Mucosa of rectum (tissue), 2 donors: ENCODE measurements around the gene EEA1.

Source experiments
- H3K27ac ChIP-seq, 2 donors: one replicate each; pipeline ENCODE4 v1.7.0; 2013; ENCODE audit warnings: inconsistent platforms in 2 of 2, low read depth in 2 of 2, low read length in 2 of 2
- H3K27me3 ChIP-seq, 2 donors: one replicate each; pipeline ENCODE4 v1.7.0; 2013; ENCODE audit warnings: low read length in 2 of 2; ENCODE audit not compliant: control insufficient read depth in 2 of 2, insufficient read depth in 2 of 2
- H3K36me3 ChIP-seq, 2 donors: one replicate each; pipeline ENCODE4 v1.7.0; 2013; ENCODE audit warnings: low read length in 2 of 2; ENCODE audit not compliant: control insufficient read depth in 2 of 2, insufficient read depth in 2 of 2
- H3K4me1 ChIP-seq, 2 donors: one replicate each; pipeline ENCODE4 v1.7.0; 2013; ENCODE audit warnings: low read length in 2 of 2, mild to moderate bottlenecking in 1 of 2; ENCODE audit not compliant: control insufficient read depth in 2 of 2, insufficient read depth in 2 of 2
- H3K4me3 ChIP-seq, 2 donors: one replicate each; pipeline ENCODE4 v1.7.0; 2013; ENCODE audit warnings: low read length in 2 of 2
- H3K9ac ChIP-seq, 2 donors: one replicate each; pipeline ENCODE4 v1.7.0; 2013; ENCODE audit warnings: low read length in 2 of 2, low read depth in 1 of 2, mild to moderate bottlenecking in 1 of 2
- H3K9me3 ChIP-seq, 2 donors: one replicate each; pipeline ENCODE4 v1.7.0; 2013; ENCODE audit warnings: low read length in 2 of 2; ENCODE audit not compliant: control insufficient read depth in 2 of 2
- donor health status: healthy.
- donor health status: Normal muscosa, but diverticular disease.

The EEA1 gene

GRCh38 chr12:92863251-92863650 is 65.8 kb downstream of the EEA1 start:
- Histone ChIP-seq H3K27me3 (no peaks in the 10 kb centered on the region), H3K36me3 (peaks cover 0 to 8% of the 10 kb centered on the region in 2 donors), H3K9me3 (no peaks in the 10 kb centered on the region), H3K9ac (no peak overlapping the region), H3K27ac (no peak overlapping the region), H3K4me3 (no peak overlapping the region), H3K4me1 (peaks cover 2 to 5% of the 10 kb centered on the region in 2 donors)

DNA sequence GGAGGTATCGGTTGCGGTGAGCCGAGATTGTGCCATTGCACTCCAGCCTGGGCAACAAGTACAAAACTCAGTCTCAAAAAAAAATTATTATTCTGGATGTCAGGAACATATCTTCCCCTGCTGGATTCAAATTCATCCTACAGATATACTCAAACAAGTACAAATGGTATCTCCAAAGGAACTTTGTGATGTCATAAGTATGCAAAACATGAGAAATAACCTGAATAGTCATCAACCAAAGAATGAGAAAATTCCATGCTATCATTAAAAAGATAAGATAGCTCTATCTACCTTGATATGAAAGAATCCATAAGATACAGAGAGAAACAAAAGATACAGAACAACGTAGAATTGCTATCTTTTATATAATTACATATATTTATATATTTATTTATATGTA is 67.7 kb downstream of the EEA1 start:
- H3K36me3 ChIP-seq: peaks cover 2 to 11% of the 10 kb centered on the region in 2 donors
- H3K9me3 ChIP-seq: no peaks in the 10 kb centered on the region
- no peak overlapping the region for H3K9ac ChIP-seq
- H3K4me3 ChIP-seq: no peak overlapping the region
- no peak overlapping the region for H3K27ac ChIP-seq
- no peaks in the 10 kb centered on the region for H3K27me3 ChIP-seq
- peaks cover 2 to 5% of the 10 kb centered on the region in 2 donors for H3K4me1 ChIP-seq

GRCh38 chr12:92860521-92860920 is 68.6 kb downstream of the EEA1 start:
- Histone ChIP-seq H3K4me1 (peaks cover 2 to 5% of the 10 kb centered on the region in 2 donors), H3K36me3 (peaks cover 2 to 11% of the 10 kb centered on the region in 2 donors), H3K9ac (no peak overlapping the region), H3K27me3 (no peaks in the 10 kb centered on the region), H3K4me3 (no peak overlapping the region), H3K9me3 (no peaks in the 10 kb centered on the region), H3K27ac (no peak overlapping the region)

DNA sequence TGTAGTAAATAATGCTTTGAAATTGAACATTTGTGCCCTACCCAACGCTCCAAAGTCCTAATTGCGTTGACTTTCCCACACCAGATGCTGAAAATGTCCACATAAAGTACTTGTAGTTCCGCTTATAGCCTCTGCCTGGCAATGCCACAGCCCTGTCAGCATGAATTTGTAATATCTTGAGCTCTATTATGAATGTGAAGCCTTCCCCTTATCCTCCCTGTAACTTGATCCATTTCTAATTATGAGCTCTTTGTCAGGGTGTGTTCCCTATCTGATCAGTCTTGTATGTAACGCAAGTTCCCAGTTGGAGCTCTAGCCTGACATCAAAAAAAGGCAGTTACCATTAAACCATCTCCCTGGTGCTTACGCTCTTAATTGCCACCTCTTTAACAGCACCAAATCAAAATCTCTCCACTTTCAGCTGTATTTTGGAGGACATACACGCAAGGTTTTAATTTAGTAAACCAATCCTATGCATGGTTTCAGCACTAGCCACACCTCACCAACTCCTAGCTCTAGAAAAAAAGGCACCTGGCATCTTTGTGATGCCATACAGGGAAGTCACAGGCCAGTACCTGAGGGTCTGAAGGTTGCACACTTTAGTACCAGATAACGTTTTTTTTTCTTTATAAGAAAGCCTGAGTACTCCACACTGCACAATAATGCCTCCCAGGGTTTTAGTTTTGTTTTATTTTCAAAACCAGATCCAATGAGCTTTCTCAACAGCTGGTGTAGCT is 69.3 kb downstream of the EEA1 start:
- H3K4me3 ChIP-seq: no peak overlapping the region
- H3K9me3 ChIP-seq: no peaks in the 10 kb centered on the region
- H3K27ac ChIP-seq: peak overlapping the region in 1 of 2 donors; percentile 27
- H3K9ac ChIP-seq: no peak overlapping the region
- peaks cover 2 to 11% of the 10 kb centered on the region in 2 donors for H3K36me3 ChIP-seq
- H3K27me3 ChIP-seq: no peaks in the 10 kb centered on the region
- H3K4me1 ChIP-seq: peaks cover 2 to 5% of the 10 kb centered on the region in 2 donors

- no peaks in the 10 kb centered on the region for H3K27me3 ChIP-seq
These were observed 71.3 kb downstream of the EEA1 start for GRCh38 chr12:92857818-92858217.

DNA sequence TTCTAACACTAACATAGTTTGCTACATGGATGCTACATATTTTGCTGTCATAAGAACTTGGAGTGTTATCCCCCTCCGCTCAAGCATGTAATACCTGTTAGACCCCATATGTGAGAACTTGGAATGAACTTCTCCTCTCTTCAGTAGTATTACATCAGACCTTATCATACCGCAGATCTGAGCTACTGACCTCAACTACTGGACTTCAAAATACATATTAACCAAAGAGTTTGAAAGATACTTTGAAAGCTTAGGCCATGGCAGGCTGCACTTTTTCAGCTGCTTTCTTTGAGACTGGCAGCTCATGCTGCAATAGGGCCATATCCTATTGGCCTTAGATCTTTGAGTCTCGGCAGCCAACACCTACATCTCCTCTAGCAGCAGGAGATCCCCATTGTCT is 74.8 kb downstream of the EEA1 start:
- no peak overlapping the region for H3K4me3 ChIP-seq
- no peaks in the 10 kb centered on the region for H3K27me3 ChIP-seq
- H3K4me1 ChIP-seq: no peaks in the 10 kb centered on the region
- peaks cover 7 to 20% of the 10 kb centered on the region in 2 donors for H3K36me3 ChIP-seq
- no peak overlapping the region for H3K27ac ChIP-seq
- no peak overlapping the region for H3K9ac ChIP-seq
- H3K9me3 ChIP-seq: no peaks in the 10 kb centered on the region

More at GRCh38 chr12:92857818-92858217, 71.3 kb downstream of the EEA1 start:
- H3K4me1 ChIP-seq: peaks cover 2 to 5% of the 10 kb centered on the region in 2 donors
- peaks cover 5 to 7% of the 10 kb centered on the region in 2 donors for H3K36me3 ChIP-seq
- H3K9me3 ChIP-seq: no peaks in the 10 kb centered on the region
- no peak overlapping the region for H3K9ac ChIP-seq
- H3K27ac ChIP-seq: no peak overlapping the region
- H3K4me3 ChIP-seq: no peak overlapping the region

DNA sequence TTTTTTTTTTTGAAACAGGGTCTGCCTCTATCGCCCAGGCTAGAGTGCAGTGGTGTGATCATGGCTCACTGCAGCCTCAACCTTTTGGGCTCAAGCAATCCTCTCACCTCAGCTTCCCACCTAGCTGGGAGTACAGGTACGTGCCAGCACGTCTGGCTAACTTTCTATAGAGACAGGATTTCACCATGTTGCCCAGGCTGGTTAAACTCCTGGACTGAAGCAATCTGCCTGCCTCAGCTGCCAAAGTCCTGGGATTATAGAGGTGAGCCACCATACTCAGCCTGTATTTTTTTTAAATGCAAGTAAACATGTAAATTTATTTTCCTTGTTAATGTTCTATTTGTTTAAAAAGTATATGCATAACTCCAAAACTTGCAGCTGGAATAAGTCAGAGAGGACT is 80.4 kb downstream of the EEA1 start:
- H3K27ac ChIP-seq: no peak overlapping the region
- no peaks in the 10 kb centered on the region for H3K27me3 ChIP-seq
- no peaks in the 10 kb centered on the region for H3K9me3 ChIP-seq
- H3K4me1 ChIP-seq: no peaks in the 10 kb centered on the region
- H3K36me3 ChIP-seq: peaks cover 0 to 18% of the 10 kb centered on the region in 2 donors
- no peak overlapping the region for H3K4me3 ChIP-seq
- no peak overlapping the region for H3K9ac ChIP-seq

- Histone ChIP-seq H3K9me3 (no peaks in the 10 kb centered on the region), H3K27ac (no peak overlapping the region), H3K36me3 (peaks cover 0 to 12% of the 10 kb centered on the region in 2 donors), H3K27me3 (no peaks in the 10 kb centered on the region), H3K4me1 (no peaks in the 10 kb centered on the region), H3K9ac (no peak overlapping the region), H3K4me3 (no peak overlapping the region)
These were observed 81.7 kb downstream of the EEA1 start for GRCh38 chr12:92847368-92847767.

DNA sequence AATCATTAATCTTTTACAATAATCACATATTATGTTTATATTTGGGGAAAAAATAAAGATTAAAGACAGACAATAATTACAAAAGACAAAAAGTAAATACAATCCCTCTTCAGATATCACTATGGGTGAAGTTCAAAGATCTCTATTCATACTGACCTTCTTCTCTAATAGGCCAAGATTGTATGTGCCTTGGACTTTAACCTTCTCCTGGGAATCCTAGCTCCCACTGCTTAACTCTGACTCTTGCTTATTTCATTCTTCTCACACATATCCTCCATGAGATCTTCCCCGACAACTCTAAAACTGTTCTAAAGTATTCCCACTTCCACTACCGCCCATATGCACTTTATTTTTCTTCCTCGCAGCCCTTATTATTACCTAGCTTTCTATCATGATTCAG is 83.8 kb downstream of the EEA1 start:
- Histone ChIP-seq H3K36me3 (peaks cover 0 to 13% of the 10 kb centered on the region in 2 donors), H3K4me3 (no peak overlapping the region), H3K27ac (no peak overlapping the region), H3K27me3 (no peaks in the 10 kb centered on the region), H3K4me1 (no peaks in the 10 kb centered on the region), H3K9me3 (no peaks in the 10 kb centered on the region), H3K9ac (no peak overlapping the region)

DNA sequence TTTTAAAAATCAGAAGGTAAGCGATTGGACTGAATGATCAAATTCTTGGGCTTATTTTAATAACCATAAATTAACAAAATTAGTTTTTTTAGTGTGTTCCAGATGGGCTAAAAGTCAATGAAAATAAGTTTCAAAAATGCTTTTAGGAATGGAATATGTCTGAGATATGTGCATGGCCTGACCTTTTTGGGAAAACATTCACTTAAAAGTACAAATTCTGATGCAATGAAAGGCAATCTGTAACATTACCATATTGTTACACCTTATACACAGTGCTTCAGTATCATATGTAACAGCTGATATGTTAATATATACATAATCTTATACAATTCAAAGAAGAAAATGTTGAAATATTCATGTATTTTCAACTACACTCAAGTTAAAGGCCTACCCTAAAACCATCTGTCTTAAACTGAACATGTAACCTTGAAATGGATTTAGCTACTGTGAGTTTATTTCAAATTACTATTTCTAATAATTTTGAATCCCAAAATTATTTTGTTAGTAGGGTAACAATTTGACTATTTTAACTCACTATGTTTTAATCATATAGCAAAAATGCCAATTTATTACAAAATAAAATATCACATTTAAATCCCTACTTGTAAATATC is 84.8 kb downstream of the EEA1 start:
- peaks cover 0 to 8% of the 10 kb centered on the region in 2 donors for H3K36me3 ChIP-seq
- no peaks in the 10 kb centered on the region for H3K27me3 ChIP-seq
- no peak overlapping the region for H3K27ac ChIP-seq
- no peaks in the 10 kb centered on the region for H3K4me1 ChIP-seq
- no peak overlapping the region for H3K4me3 ChIP-seq
- no peak overlapping the region for H3K9ac ChIP-seq
- H3K9me3 ChIP-seq: no peaks in the 10 kb centered on the region
